ENCODE results near the gene TXN2.

GRCh38 chr22:36452250-36452977 is 29.0 kb downstream of the TXN2 start:
- TF ChIP-seq EZH2 (IDR thresholded peaks at IDR 0.05; ENCODE audit: borderline replicate concordance, low read length): no peak
- TF ChIP-seq CTCF (conservative IDR thresholded peaks at IDR 0.05 in 1 of 2, IDR thresholded peaks at IDR 0.05 in 1 of 2; ENCODE audit: extremely low read depth in 1 of 2, insufficient read depth in 1 of 2, low read depth in 1 of 2, low read length in 2 of 2): no peak
